ENCODE data around the gene FBXO21.
"Not testable (repeated sequence)": the region's sequence is repeated elsewhere in the genome, so short reads cannot be mapped to it uniquely, and the experiment has no call there.

Gene FBXO21

DNA sequence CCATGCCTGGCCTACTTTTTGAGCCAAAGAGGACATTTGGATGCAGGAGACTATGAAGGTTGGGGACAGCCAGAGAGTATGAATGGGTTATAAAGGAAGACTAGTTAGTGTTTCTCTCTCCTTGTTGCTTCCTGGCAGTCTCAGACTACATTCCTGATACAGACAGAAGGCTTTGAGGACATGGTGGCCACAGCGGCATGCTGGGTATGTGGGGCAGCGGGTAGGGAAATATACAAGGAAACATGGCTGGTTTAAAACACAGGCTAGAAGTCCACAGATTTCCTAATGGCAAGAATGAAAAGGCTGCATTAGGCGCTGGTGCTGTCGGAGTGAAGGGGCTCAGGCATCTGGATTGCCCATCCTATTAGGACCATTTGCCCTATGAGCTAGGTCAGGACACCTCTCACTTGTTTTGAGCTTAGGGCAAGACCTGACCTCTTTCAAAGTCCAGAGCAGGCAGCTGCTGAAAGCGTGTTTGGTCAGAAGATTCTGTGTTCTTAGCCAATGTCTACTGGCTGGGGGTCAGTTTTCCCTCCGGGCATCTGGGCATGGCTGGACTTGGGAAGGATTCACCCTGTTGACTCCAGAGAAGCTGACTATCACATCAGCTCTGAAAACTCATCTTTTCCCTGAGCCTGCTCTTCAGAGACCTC lies 20.1 kb upstream of the FBXO21 start:
- TF ChIP-seq ZFX (IDR thresholded peaks at IDR 0.05; ENCODE audit: borderline replicate concordance) = no peak
- TF ChIP-seq, protein P1, sequence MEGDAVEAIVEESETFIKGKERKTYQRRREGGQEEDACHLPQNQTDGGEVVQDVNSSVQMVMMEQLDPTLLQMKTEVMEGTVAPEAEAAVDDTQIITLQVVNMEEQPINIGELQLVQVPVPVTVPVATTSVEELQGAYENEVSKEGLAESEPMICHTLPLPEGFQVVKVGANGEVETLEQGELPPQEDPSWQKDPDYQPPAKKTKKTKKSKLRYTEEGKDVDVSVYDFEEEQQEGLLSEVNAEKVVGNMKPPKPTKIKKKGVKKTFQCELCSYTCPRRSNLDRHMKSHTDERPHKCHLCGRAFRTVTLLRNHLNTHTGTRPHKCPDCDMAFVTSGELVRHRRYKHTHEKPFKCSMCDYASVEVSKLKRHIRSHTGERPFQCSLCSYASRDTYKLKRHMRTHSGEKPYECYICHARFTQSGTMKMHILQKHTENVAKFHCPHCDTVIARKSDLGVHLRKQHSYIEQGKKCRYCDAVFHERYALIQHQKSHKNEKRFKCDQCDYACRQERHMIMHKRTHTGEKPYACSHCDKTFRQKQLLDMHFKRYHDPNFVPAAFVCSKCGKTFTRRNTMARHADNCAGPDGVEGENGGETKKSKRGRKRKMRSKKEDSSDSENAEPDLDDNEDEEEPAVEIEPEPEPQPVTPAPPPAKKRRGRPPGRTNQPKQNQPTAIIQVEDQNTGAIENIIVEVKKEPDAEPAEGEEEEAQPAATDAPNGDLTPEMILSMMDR (IDR thresholded peaks at IDR 0.05) = no peak
- no peak overlapping the region for H3K27ac ChIP-seq

DNA sequence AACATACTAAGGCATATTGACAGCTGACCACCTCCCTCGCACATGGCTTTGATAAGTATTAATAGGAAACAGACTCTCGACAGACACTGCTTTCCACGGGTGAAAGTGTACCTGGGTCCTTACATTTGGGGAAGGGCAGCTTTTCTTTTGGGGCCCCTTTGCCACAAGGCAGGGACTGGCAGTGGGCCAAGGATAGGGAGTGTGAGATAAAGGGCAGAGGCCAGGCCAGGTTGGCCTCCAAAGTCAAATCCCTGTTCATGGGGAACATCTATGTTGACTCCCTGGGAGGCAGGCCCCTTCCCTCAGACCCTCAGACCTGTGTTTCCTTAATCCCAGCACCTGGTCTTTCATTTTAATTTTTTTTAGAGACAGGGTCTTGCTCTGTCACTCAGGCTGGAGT lies 19.4 kb upstream of the FBXO21 start:
- TF ChIP-seq, protein P1 (IDR thresholded peaks at IDR 0.05) = no peak
- no peak for TF ChIP-seq ZFX (IDR thresholded peaks at IDR 0.05; ENCODE audit: borderline replicate concordance)
- no peak overlapping the region for H3K27ac ChIP-seq

DNA sequence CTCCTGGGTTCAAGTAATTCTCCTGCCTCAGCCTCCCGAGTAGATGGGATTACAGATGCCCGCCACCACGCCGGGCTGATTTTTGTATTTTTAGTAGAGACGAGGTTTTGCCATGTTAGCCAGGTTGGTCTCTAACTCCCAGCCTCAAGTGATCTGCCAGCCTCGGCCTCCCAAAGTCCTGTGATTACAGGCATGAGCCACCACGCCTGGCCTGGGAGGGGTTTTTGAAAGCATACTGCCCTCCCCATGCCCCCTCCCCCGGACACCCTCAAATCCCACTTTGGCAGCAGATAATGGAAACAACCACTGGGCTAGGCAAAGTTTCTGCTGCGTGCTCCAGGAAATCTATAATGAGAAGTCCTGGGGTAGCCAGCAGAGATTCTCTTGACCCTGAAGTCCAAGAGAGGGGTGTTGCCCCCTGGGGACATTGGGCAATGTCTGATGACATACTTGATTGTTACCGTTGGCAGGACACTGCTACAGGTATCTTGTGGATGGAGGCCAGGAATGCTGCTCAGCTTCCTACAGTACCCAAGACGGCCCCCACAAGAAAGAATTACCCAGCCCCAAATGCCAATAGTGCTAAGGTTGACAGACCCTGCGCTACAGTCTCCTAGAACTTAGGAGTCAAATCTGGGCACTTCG lies 18.7 kb upstream of the FBXO21 start:
- TF ChIP-seq, protein P1 (IDR thresholded peaks at IDR 0.05) = no peak
- TF ChIP-seq ZFX (IDR thresholded peaks at IDR 0.05; ENCODE audit: borderline replicate concordance) = no peak
- H3K27ac ChIP-seq = no peak overlapping the region

DNA sequence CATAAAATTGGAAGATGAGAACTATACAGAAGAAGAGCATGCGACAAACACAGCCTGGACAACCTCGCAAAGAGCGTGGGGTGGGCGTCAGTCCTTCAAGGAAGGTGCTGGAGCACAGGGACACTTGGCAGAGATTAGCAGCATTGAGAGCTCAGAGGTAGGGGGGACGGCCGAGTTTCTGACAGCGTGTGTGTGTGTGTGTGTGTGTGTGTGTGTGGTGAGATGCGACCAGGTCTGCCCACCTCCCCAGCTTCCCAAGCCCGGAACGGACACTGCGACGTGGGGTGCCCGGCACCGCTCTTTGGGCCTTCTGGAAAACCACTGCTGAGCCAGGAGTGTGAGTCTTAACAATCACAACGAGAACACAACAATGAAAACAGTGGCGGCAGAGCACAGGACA lies 17.9 kb upstream of the FBXO21 start:
- no peak for TF ChIP-seq ZFX (IDR thresholded peaks at IDR 0.05; ENCODE audit: borderline replicate concordance)
- TF ChIP-seq, protein P1 (IDR thresholded peaks at IDR 0.05) = no peak
- no peak overlapping the region for H3K27ac ChIP-seq

DNA sequence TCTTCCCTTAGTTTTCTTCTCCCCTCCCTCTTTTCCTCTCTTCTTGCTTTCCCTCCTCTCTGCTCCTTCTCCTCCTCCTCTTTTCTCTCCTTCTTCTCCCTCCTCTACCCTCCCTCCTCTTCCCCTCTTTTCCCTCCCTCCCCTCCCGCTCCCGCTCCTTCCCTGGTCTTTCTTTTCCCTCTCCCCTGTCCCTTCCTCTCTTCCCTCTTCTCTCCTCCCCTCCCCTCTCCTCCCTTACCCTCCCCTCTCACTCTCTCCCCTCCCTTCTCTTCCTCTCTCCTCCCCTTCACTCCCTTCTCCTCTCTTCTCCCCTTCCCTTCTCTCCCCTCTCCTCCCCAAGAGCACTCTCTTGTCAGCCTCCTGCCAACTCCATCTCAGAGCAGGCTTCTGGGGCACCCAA lies 17.4 kb upstream of the FBXO21 start:
- TF ChIP-seq, protein P1 (IDR thresholded peaks at IDR 0.05) = no peak
- no peak for TF ChIP-seq ZFX (IDR thresholded peaks at IDR 0.05; ENCODE audit: borderline replicate concordance)
- no peak overlapping the region for H3K27ac ChIP-seq

DNA sequence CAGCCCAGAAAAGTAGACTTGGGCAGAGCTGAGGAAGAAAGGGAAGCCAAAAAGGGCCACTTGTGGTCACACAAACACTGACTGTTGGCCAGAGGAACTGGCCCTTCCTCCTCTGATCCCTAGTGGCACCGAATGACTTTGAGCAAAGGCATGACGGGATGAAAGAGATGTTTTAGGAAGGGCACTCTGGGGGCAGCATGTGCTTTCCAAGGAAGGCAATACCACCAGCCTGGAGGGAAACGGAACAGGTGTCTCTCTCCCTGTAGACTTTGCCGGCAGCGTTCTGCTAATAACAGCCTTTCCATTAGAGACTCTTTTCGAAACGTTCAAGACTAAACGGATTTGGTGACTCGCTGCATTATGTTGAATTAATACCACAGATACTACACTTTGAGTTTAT lies 12.3 kb upstream of the FBXO21 start:
- no peak for TF ChIP-seq ZFX (IDR thresholded peaks at IDR 0.05; ENCODE audit: borderline replicate concordance)
- TF ChIP-seq, protein P1 (IDR thresholded peaks at IDR 0.05) = no peak
- H3K27ac ChIP-seq = no peak overlapping the region

DNA sequence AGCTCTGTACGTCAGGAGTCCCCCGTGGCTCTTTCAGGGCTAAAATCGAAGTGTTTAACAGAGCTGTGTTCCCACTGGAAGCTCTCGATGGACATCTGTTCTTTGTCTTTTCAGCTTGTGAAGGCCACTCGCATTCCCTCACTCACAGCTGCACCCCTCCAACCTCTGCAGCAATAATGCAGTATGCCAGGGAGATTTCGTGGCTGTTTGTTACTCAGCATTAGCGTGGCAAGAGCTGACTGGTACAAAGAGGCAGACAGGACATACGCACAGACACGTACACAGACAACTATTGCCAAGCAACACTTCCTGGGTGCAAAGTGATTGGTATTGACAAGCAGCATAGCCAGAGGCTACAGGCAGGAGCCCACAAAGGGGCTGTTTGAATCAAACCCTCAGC lies 11.8 kb upstream of the FBXO21 start:
- no peak overlapping the region for H3K27ac ChIP-seq
- no peak for TF ChIP-seq ZFX (IDR thresholded peaks at IDR 0.05; ENCODE audit: borderline replicate concordance)
- TF ChIP-seq, protein P1 (IDR thresholded peaks at IDR 0.05) = no peak

DNA sequence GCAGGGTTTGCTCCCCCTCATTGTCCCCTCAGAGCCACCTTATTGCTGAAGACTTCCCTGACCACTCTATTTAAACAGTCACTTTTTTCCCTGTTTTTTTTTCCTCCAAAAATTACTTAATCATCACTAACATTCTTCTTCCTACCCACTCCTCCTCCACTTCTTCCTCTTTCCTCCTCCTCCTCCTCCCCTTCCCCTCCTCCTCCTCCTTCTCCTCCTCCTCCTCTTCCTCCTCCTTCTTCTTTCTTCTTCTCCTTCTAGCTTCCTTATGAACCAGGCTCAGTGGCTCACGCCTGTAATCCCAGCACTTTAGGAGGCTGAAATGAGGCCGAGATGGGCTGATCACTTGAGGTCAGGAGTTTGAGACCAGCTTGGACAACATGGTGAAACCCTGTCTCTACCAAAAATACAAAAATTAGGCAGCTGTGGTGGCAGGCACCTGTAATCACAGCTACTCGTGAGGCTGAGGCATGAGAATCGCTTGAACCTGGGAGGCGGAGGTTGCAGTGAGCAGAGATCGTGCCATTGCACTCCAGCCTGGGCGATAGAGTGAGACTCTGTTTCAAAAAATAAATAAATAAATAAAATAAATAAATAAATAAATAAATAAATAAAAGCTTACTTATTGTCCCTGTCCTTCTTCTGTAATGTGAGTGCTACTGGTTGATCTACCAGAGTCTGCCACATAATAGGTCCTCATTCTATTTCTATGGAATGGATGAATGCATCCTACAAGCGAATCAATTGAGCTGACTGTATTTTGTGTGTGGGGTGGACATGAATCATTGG lies 9.9 kb upstream of the FBXO21 start:
- H3K27ac ChIP-seq = not testable (repeated sequence)

DNA sequence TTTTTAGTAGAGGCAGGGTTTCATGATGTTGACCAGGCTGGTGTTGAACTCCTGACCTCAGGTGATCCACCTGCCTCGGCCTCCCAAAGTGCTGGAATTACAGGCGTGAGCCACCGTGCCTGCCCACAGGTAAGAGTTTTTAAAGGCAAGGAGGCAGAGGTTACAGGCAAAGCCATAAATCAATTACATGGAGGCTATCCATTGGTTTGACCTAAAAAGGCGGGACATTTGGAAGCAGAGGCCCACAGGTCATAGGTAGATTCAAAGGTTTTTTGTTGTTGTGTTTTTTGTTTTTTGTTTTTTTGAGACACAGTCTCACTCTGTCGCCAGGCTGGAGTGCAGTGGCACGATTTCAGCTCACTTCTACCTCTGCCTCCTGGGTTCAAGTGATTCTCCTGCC lies 6.1 kb upstream of the FBXO21 start:
- H3K27ac ChIP-seq = not testable (repeated sequence)

DNA sequence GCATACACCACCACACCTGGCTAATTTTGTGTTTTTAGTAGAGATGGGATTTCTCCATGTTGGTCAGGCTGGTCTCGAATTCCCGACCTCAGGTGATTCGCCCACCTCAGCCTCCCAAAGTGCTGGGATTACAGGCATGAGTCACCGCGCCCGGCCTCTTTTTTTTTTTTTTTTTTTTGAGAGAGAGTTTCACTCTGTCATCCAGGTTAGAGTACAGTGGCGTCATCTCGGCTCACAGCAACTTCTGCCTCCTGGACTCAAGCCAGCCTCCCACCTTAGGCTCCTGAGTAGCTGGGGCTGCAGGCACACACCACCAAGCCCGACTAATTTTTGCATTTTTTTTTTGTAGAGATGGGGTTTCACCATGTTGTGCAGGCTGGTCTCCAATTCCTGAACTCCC lies 4.8 kb upstream of the FBXO21 start:
- not testable (repeated sequence) for H3K27ac ChIP-seq

Data from 22Rv1 (cell line).